ENCODE results near the gene ANKRD10.

The ANKRD10 gene

DNA sequence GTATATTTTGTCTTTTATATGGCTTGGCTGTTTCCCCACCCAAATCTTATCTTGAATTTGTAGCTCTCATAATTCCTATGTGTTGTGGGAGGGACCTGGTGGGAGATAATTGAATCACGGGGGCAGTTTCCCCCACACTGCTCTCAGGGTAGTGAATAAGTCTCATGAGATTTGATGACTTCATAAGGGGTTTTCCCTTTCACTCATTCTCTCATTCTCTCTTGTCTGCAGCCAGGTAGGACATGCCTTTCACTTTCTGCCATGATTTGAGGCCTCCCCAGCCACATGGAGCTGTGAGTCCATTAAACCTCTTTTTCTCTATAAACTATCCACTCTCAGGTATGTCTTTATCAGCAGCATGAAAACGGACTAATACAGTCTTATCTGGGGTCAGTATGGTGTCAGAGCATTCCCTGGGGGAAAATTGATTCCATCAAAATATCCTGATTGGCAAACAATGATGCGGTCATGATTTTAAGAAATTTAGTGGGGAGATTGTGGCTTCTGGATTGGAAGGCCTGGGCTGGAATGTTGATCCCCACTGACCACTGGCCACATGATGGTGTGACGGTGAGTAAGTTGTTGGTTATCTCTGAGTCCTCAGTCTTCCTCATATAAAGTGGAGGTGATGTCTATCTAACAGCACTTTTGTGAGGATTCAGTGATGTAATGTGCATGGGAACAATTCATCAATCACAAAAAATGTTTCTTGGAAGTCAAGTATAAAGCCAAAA, 27.5 kb upstream of the ANKRD10 start:
- Histone ChIP-seq H3K4me2 (ENCODE audit: low read length) (no peak overlapping the region), H3K4me3 (ENCODE audit: low read length) (no peak overlapping the region), H4K20me1 (ENCODE audit: control insufficient read depth, insufficient read depth, low read depth, low read length) (0 out of 2 replicates have a peak, but pooled peaks cover 2% of the 10 kb centered on the region), H3K36me3 (ENCODE audit: control insufficient read depth, low read length) (no peaks in the 10 kb centered on the region), H3K9me3 (ENCODE audit: control insufficient read depth, insufficient read depth, low read length) (no peaks in the 10 kb centered on the region), H3F3A (ENCODE audit: control insufficient read depth, insufficient read depth) (no peaks in the 10 kb centered on the region), H3K9me2 (replicated peaks; ENCODE audit: control insufficient read depth, low read length) (no peaks in the 10 kb centered on the region), H3K4me1 (ENCODE audit: control insufficient read depth, low read length) (no peaks in the 10 kb centered on the region), H3K27ac (ENCODE audit: low read depth, low read length) (no peak overlapping the region), H3K79me2 (ENCODE audit: control insufficient read depth, low read length) (no peaks in the 10 kb centered on the region), H3K27me3 (ENCODE audit: control insufficient read depth, low read length) (peaks cover 3% of the 10 kb centered on the region; the same call in 1 of the 2 replicates)
- TF ChIP-seq, protein P1, sequence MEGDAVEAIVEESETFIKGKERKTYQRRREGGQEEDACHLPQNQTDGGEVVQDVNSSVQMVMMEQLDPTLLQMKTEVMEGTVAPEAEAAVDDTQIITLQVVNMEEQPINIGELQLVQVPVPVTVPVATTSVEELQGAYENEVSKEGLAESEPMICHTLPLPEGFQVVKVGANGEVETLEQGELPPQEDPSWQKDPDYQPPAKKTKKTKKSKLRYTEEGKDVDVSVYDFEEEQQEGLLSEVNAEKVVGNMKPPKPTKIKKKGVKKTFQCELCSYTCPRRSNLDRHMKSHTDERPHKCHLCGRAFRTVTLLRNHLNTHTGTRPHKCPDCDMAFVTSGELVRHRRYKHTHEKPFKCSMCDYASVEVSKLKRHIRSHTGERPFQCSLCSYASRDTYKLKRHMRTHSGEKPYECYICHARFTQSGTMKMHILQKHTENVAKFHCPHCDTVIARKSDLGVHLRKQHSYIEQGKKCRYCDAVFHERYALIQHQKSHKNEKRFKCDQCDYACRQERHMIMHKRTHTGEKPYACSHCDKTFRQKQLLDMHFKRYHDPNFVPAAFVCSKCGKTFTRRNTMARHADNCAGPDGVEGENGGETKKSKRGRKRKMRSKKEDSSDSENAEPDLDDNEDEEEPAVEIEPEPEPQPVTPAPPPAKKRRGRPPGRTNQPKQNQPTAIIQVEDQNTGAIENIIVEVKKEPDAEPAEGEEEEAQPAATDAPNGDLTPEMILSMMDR (IDR thresholded peaks at IDR 0.05; ENCODE audit: low read depth, low read length, poor library complexity, severe bottlenecking), result no peak
- no peak for TF ChIP-seq EZH2phosphoT487 (IDR thresholded peaks at IDR 0.05; ENCODE audit: borderline replicate concordance, low read length)

DNA sequence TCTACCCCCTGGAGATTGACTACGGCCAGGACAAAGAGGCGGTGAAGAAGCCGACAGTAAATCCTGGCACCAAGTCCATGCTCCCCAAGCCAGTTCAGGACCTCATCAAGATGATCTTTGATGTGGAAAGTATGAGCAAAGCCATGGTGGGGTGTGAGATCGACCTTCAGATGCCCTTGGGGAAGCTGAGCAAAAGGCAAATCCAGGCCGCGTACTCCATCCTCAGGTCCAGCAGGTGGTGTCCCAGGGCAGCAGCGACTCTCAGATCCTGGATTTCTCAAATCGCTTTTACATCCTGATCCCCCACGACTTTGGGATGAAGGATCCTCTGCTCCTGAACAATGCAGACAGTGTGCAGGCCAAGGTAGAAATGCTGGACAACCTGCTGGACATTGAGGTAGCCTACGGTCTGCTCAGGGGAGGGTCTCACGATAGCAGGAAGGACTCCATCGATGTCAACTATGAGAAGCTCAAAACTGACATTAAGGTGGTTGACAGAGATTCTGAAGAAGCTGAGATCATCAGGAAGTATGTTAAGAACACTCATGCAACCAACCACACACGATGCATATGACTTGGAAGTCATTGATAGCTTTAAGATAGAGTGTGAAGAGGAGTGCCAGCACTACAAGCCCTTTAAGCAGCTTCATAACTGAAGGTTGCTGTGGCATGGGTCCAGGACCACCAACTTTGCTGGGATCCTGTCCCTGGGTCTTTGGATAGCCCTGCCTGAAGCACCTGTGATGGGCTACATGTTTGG, 24.0 kb upstream of the ANKRD10 start:
- Histone ChIP-seq H3K9me2 (replicated peaks; ENCODE audit: control insufficient read depth, low read length) (no peaks in the 10 kb centered on the region), H3K4me3 (ENCODE audit: low read length) (no peak overlapping the region), H3K27me3 (ENCODE audit: control insufficient read depth, low read length) (peaks cover 3% of the 10 kb centered on the region; the same call in 1 of the 2 replicates), H3K79me2 (ENCODE audit: control insufficient read depth, low read length) (no peaks in the 10 kb centered on the region), H3K36me3 (ENCODE audit: control insufficient read depth, low read length) (no peaks in the 10 kb centered on the region), H3K4me2 (ENCODE audit: low read length) (no peak overlapping the region), H3K4me1 (ENCODE audit: control insufficient read depth, low read length) (no peaks in the 10 kb centered on the region), H3F3A (ENCODE audit: control insufficient read depth, insufficient read depth) (no peaks in the 10 kb centered on the region), H3K27ac (ENCODE audit: low read depth, low read length) (no peak overlapping the region), H4K20me1 (ENCODE audit: control insufficient read depth, insufficient read depth, low read depth, low read length) (0 out of 2 replicates have a peak, but pooled peaks cover 2% of the 10 kb centered on the region), H3K9me3 (ENCODE audit: control insufficient read depth, insufficient read depth, low read length) (peaks cover 1% of the 10 kb centered on the region; the same call in 1 of the 2 replicates)
- TF ChIP-seq EZH2phosphoT487 (IDR thresholded peaks at IDR 0.05; ENCODE audit: borderline replicate concordance, low read length), result no peak
- TF ChIP-seq, protein P1 (IDR thresholded peaks at IDR 0.05; ENCODE audit: low read depth, low read length, poor library complexity, severe bottlenecking), result no peak

DNA sequence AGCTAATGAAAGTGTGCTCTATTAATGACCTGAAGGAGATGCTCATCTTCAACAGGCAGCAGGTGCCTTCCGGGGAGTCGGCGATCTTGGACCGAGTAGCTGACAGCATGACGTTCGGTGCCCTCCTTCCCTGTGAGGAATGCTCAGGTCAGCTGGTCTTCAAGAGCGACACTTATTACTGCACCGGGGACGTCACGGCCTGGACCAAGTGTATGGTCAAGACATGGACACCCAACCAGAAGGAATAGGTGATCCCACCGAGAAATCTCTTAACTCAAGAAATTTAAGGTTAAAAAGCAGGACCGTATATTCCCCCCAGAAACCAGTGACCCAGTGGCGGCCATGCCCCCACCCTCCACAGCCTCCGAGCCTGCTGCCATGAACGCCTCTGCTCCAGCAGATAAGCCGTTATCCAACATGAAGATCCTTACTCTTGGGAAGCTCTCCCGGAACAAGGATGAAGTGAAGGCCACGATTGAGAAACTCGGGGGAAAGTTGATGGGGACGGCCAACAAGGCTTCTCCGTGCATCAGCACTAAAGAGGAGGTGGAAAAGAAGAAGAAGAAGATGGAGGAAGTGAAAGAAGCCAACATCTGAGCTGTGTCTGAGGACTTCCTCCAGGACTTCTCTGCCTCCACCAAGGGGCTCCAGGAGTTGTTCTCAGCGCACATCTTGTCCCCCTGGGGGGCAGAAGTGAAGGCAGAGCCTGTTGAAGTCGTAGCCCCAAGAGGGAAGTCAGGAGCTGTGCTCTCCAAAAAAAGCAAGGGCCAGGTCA, 22.8 kb upstream of the ANKRD10 start:
- Histone ChIP-seq H3K9me3 (ENCODE audit: control insufficient read depth, insufficient read depth, low read length) (peaks cover 3% of the 10 kb centered on the region; the same call in 1 of the 2 replicates), H3K36me3 (ENCODE audit: control insufficient read depth, low read length) (no peaks in the 10 kb centered on the region), H3K4me2 (ENCODE audit: low read length) (no peak overlapping the region), H3K9me2 (replicated peaks; ENCODE audit: control insufficient read depth, low read length) (no peaks in the 10 kb centered on the region), H3K4me1 (ENCODE audit: control insufficient read depth, low read length) (no peaks in the 10 kb centered on the region), H3K27ac (ENCODE audit: low read depth, low read length) (no peak overlapping the region), H3F3A (ENCODE audit: control insufficient read depth, insufficient read depth) (no peaks in the 10 kb centered on the region), H3K4me3 (ENCODE audit: low read length) (no peak overlapping the region), H3K79me2 (ENCODE audit: control insufficient read depth, low read length) (no peaks in the 10 kb centered on the region), H4K20me1 (ENCODE audit: control insufficient read depth, insufficient read depth, low read depth, low read length) (0 out of 2 replicates have a peak, but pooled peaks cover 2% of the 10 kb centered on the region), H3K27me3 (ENCODE audit: control insufficient read depth, low read length) (peaks cover 3% of the 10 kb centered on the region; the same call in 1 of the 2 replicates)
- no peak for TF ChIP-seq EZH2phosphoT487 (IDR thresholded peaks at IDR 0.05; ENCODE audit: borderline replicate concordance, low read length)
- TF ChIP-seq, protein P1 (IDR thresholded peaks at IDR 0.05; ENCODE audit: low read depth, low read length, poor library complexity, severe bottlenecking), result no peak
